ENCODE data around the gene SNX6. TPM values are rescaled to one million over a fixed set of nuclear protein-coding genes. Genes with fewer than 3 reads are reported as not detected.

Gene SNX6
- 231 and 345 TPM in 2 replicates for total RNA-seq

GRCh38 chr14:34629657-34630529 lies at the start of gene SNX6:
SNX6 (minus strand) TSS chr14:34630148; CDS start chr14:34630116, 32 bp downstream.

GRCh38 chr14:34539407-34540180 lies 90.4 kb downstream of the SNX6 start, which contains the start of gene EAPP:
EAPP (minus strand) TSS chr14:34539701; CDS start chr14:34539628, 73 bp downstream.

Other genes starting within 250 kb of the SNX6 start
- 8.9 and 11.5 TPM in 2 replicates for gene SPTSSA, start 167.9 kb downstream of the SNX6 start, total RNA-seq
- 34.6 and 38.6 TPM in 2 replicates for gene EAPP, start 90.4 kb downstream of the SNX6 start, total RNA-seq
- gene CFL2, start 84.4 kb upstream of the SNX6 start, total RNA-seq, result 113 and 132 TPM in 2 replicates
- gene BAZ1A, start 245.2 kb upstream of the SNX6 start, total RNA-seq, result 14.7 and 19.1 TPM in 2 replicates